GM12864 (cell line): ENCODE measurements around the gene ARL8B.
"Not testable (repeated sequence)": the region's sequence is repeated elsewhere in the genome, so short reads cannot be mapped to it uniquely, and the experiment has no call there.

Experiments used
- DNase-seq: peaks from one replicate; pipeline ENCODE4 v3.0.0-alpha.2; 2011; ENCODE audit warnings: low read depth
- H3K4me3 ChIP-seq: 2 replicates; pipeline ENCODE4 v1.5.1; 2011; ENCODE audit warnings: mild to moderate bottlenecking, low read depth, low read length, control low read depth
- CTCF ChIP-seq: IDR thresholded peaks from 2 replicates; pipeline ENCODE4 v1.5.1; 2011; ENCODE audit warnings: low read depth, mild to moderate bottlenecking, moderate library complexity, low read length, control low read depth, inconsistent platforms; ENCODE audit errors: missing control alignments

ARL8B gene

GRCh38 chr3:5144316-5144994 is 22.4 kb downstream of the ARL8B start:
- no peak for DNase-seq
- no peak for TF ChIP-seq CTCF
- H3K4me3 ChIP-seq = no peak overlapping the region

GRCh38 chr3:5145120-5145519 is 23.0 kb downstream of the ARL8B start:
- no peak overlapping the region for H3K4me3 ChIP-seq
- no peak for TF ChIP-seq CTCF
- DNase-seq = no peak

- not testable (repeated sequence) for H3K4me3 ChIP-seq, DNase-seq
Measured at GRCh38 chr3:5147152-5147551, 25.1 kb downstream of the ARL8B start.

- no peak for DNase-seq
- no peak for TF ChIP-seq CTCF
- H3K4me3 ChIP-seq = no peak overlapping the region
Measured at GRCh38 chr3:5149306-5149880, 27.3 kb downstream of the ARL8B start.

GRCh38 chr3:5151586-5151985 is 29.5 kb downstream of the ARL8B start:
- H3K4me3 ChIP-seq = no peak overlapping the region
- TF ChIP-seq CTCF = no peak
- no peak for DNase-seq

- DNase-seq = no peak
- H3K4me3 ChIP-seq = no peak overlapping the region
- TF ChIP-seq CTCF = no peak
Measured at GRCh38 chr3:5153074-5153473, 31.0 kb downstream of the ARL8B start.

GRCh38 chr3:5155241-5155640 is 33.1 kb downstream of the ARL8B start:
- no peak for TF ChIP-seq CTCF
- DNase-seq = no peak
- no peak overlapping the region for H3K4me3 ChIP-seq
